ENCODE measurements around the gene ZNF19.

Gene ZNF19

GRCh38 chr16:71460236-71460635 is 28.9 kb downstream of the ZNF19 start:
- H3K36me3 ChIP-seq (ENCODE audit: control insufficient read depth, insufficient read depth, low read length) = no peaks in the 10 kb centered on the region
- H3K9ac ChIP-seq (ENCODE audit: low read length) = no peak overlapping the region
- H3K4me1 ChIP-seq (ENCODE audit: control insufficient read depth, insufficient read depth, low read length) = no peaks in the 10 kb centered on the region
- no peaks in the 10 kb centered on the region for H3K9me3 ChIP-seq (ENCODE audit: control insufficient read depth, low read length)
- no peaks in the 10 kb centered on the region for H3K27me3 ChIP-seq (ENCODE audit: control insufficient read depth, insufficient read depth, low read length)
- H3K4me3 ChIP-seq (ENCODE audit: low read length) = no peak overlapping the region

- H3K4me3 ChIP-seq (ENCODE audit: low read length) = no peak overlapping the region
- H3K9ac ChIP-seq (ENCODE audit: low read length) = no peak overlapping the region
- H3K9me3 ChIP-seq (ENCODE audit: control insufficient read depth, low read length) = no peaks in the 10 kb centered on the region
- no peaks in the 10 kb centered on the region for H3K27me3 ChIP-seq (ENCODE audit: control insufficient read depth, insufficient read depth, low read length)
- no peaks in the 10 kb centered on the region for H3K4me1 ChIP-seq (ENCODE audit: control insufficient read depth, insufficient read depth, low read length)
- no peaks in the 10 kb centered on the region for H3K36me3 ChIP-seq (ENCODE audit: control insufficient read depth, insufficient read depth, low read length)
Observed at GRCh38 chr16:71459510-71459909, 29.6 kb downstream of the ZNF19 start.

- no peak overlapping the region for H3K4me3 ChIP-seq (ENCODE audit: low read length)
- no peaks in the 10 kb centered on the region for H3K27me3 ChIP-seq (ENCODE audit: control insufficient read depth, insufficient read depth, low read length)
- no peak overlapping the region for H3K9ac ChIP-seq (ENCODE audit: low read length)
- H3K9me3 ChIP-seq (ENCODE audit: control insufficient read depth, low read length) = no peaks in the 10 kb centered on the region
- H3K36me3 ChIP-seq (ENCODE audit: control insufficient read depth, insufficient read depth, low read length) = peaks cover 6% of the 10 kb centered on the region
- no peaks in the 10 kb centered on the region for H3K4me1 ChIP-seq (ENCODE audit: control insufficient read depth, insufficient read depth, low read length)
Observed at GRCh38 chr16:71456801-71457200, 32.3 kb downstream of the ZNF19 start.

GRCh38 chr16:71453036-71453435 is 36.1 kb downstream of the ZNF19 start:
- Histone ChIP-seq H3K27me3 (ENCODE audit: control insufficient read depth, insufficient read depth, low read length) (no peaks in the 10 kb centered on the region), H3K4me3 (ENCODE audit: low read length) (no peak overlapping the region), H3K4me1 (ENCODE audit: control insufficient read depth, insufficient read depth, low read length) (no peaks in the 10 kb centered on the region), H3K9me3 (ENCODE audit: control insufficient read depth, low read length) (peaks cover 24% of the 10 kb centered on the region), H3K36me3 (ENCODE audit: control insufficient read depth, insufficient read depth, low read length) (peaks cover 15% of the 10 kb centered on the region), H3K9ac (ENCODE audit: low read length) (no peak overlapping the region)

- H3K36me3 ChIP-seq (ENCODE audit: control insufficient read depth, insufficient read depth, low read length) = peaks cover 15% of the 10 kb centered on the region
- peaks cover 24% of the 10 kb centered on the region for H3K9me3 ChIP-seq (ENCODE audit: control insufficient read depth, low read length)
- no peaks in the 10 kb centered on the region for H3K27me3 ChIP-seq (ENCODE audit: control insufficient read depth, insufficient read depth, low read length)
- no peak overlapping the region for H3K4me3 ChIP-seq (ENCODE audit: low read length)
- H3K9ac ChIP-seq (ENCODE audit: low read length) = no peak overlapping the region
- no peaks in the 10 kb centered on the region for H3K4me1 ChIP-seq (ENCODE audit: control insufficient read depth, insufficient read depth, low read length)
Observed at GRCh38 chr16:71449020-71449419, 40.1 kb downstream of the ZNF19 start.

- Histone ChIP-seq H3K36me3 (ENCODE audit: control insufficient read depth, insufficient read depth, low read length) (peaks cover 12% of the 10 kb centered on the region), H3K9ac (ENCODE audit: low read length) (no peak overlapping the region), H3K9me3 (ENCODE audit: control insufficient read depth, low read length) (peaks cover 24% of the 10 kb centered on the region), H3K4me3 (ENCODE audit: low read length) (no peak overlapping the region), H3K4me1 (ENCODE audit: control insufficient read depth, insufficient read depth, low read length) (no peaks in the 10 kb centered on the region), H3K27me3 (ENCODE audit: control insufficient read depth, insufficient read depth, low read length) (no peaks in the 10 kb centered on the region)
Observed at GRCh38 chr16:71448274-71448866, 40.8 kb downstream of the ZNF19 start.

GRCh38 chr16:71443714-71444113 is 45.4 kb downstream of the ZNF19 start:
- peaks cover 6% of the 10 kb centered on the region for H3K36me3 ChIP-seq (ENCODE audit: control insufficient read depth, insufficient read depth, low read length)
- H3K4me1 ChIP-seq (ENCODE audit: control insufficient read depth, insufficient read depth, low read length) = no peaks in the 10 kb centered on the region
- peaks cover 8% of the 10 kb centered on the region for H3K9me3 ChIP-seq (ENCODE audit: control insufficient read depth, low read length)
- H3K9ac ChIP-seq (ENCODE audit: low read length) = no peak overlapping the region
- peaks cover 3% of the 10 kb centered on the region for H3K27me3 ChIP-seq (ENCODE audit: control insufficient read depth, insufficient read depth, low read length)
- no peak overlapping the region for H3K4me3 ChIP-seq (ENCODE audit: low read length)

- Histone ChIP-seq H3K4me1 (ENCODE audit: control insufficient read depth, insufficient read depth, low read length) (no peaks in the 10 kb centered on the region), H3K9ac (ENCODE audit: low read length) (no peak within 1 kb of the TSS), H3K4me3 (ENCODE audit: low read length) (no peak within 1 kb of the TSS), H3K27me3 (ENCODE audit: control insufficient read depth, insufficient read depth, low read length) (peaks cover 3% of the 10 kb centered on the region), H3K9me3 (ENCODE audit: control insufficient read depth, low read length) (no peaks in the 10 kb centered on the region), H3K36me3 (ENCODE audit: control insufficient read depth, insufficient read depth, low read length) (no peaks in the 10 kb centered on the region)
Observed at GRCh38 chr16:71442051-71442440, 47.1 kb downstream of the ZNF19 start, which contains the start of gene TLE7. TSS of gene TLE7 (minus strand) at chr16:71442054. CDS start at chr16:71433324, 8,730 bp downstream.

GRCh38 chr16:71441348-71442050 is 47.6 kb downstream of the ZNF19 start:
- H3K9ac ChIP-seq (ENCODE audit: low read length) = no peak overlapping the region
- peaks cover 3% of the 10 kb centered on the region for H3K27me3 ChIP-seq (ENCODE audit: control insufficient read depth, insufficient read depth, low read length)
- no peaks in the 10 kb centered on the region for H3K9me3 ChIP-seq (ENCODE audit: control insufficient read depth, low read length)
- H3K4me3 ChIP-seq (ENCODE audit: low read length) = no peak overlapping the region
- H3K4me1 ChIP-seq (ENCODE audit: control insufficient read depth, insufficient read depth, low read length) = no peaks in the 10 kb centered on the region
- no peaks in the 10 kb centered on the region for H3K36me3 ChIP-seq (ENCODE audit: control insufficient read depth, insufficient read depth, low read length)

GRCh38 chr16:71440669-71441347 is 48.3 kb downstream of the ZNF19 start:
- Histone ChIP-seq H3K9ac (ENCODE audit: low read length) (no peak overlapping the region), H3K27me3 (ENCODE audit: control insufficient read depth, insufficient read depth, low read length) (peaks cover 3% of the 10 kb centered on the region), H3K4me1 (ENCODE audit: control insufficient read depth, insufficient read depth, low read length) (no peaks in the 10 kb centered on the region), H3K36me3 (ENCODE audit: control insufficient read depth, insufficient read depth, low read length) (no peaks in the 10 kb centered on the region), H3K9me3 (ENCODE audit: control insufficient read depth, low read length) (no peaks in the 10 kb centered on the region), H3K4me3 (ENCODE audit: low read length) (no peak overlapping the region)

GRCh38 chr16:71439523-71439922 is 49.6 kb downstream of the ZNF19 start:
- no peak overlapping the region for H3K4me3 ChIP-seq (ENCODE audit: low read length)
- no peaks in the 10 kb centered on the region for H3K36me3 ChIP-seq (ENCODE audit: control insufficient read depth, insufficient read depth, low read length)
- H3K27me3 ChIP-seq (ENCODE audit: control insufficient read depth, insufficient read depth, low read length) = peaks cover 3% of the 10 kb centered on the region
- no peak overlapping the region for H3K9ac ChIP-seq (ENCODE audit: low read length)
- H3K9me3 ChIP-seq (ENCODE audit: control insufficient read depth, low read length) = no peaks in the 10 kb centered on the region
- no peaks in the 10 kb centered on the region for H3K4me1 ChIP-seq (ENCODE audit: control insufficient read depth, insufficient read depth, low read length)

- no peaks in the 10 kb centered on the region for H3K27me3 ChIP-seq (ENCODE audit: control insufficient read depth, insufficient read depth, low read length)
- H3K9me3 ChIP-seq (ENCODE audit: control insufficient read depth, low read length) = no peaks in the 10 kb centered on the region
- no peaks in the 10 kb centered on the region for H3K36me3 ChIP-seq (ENCODE audit: control insufficient read depth, insufficient read depth, low read length)
- H3K9ac ChIP-seq (ENCODE audit: low read length) = no peak overlapping the region
- no peaks in the 10 kb centered on the region for H3K4me1 ChIP-seq (ENCODE audit: control insufficient read depth, insufficient read depth, low read length)
- no peak overlapping the region for H3K4me3 ChIP-seq (ENCODE audit: low read length)
Observed at GRCh38 chr16:71436473-71436872, 52.7 kb downstream of the ZNF19 start.

All from mucosa of stomach (tissue), 1 donor.